Middle frontal gyrus (tissue), 1 donor: ENCODE results near the gene EPN3.

Experiments
- DNase-seq: peaks from one replicate; pipeline ENCODE4 v3.0.0-alpha.2; 2015; ENCODE audit warnings: low spot score; ENCODE audit errors: extremely low spot score

Gene EPN3

DNA sequence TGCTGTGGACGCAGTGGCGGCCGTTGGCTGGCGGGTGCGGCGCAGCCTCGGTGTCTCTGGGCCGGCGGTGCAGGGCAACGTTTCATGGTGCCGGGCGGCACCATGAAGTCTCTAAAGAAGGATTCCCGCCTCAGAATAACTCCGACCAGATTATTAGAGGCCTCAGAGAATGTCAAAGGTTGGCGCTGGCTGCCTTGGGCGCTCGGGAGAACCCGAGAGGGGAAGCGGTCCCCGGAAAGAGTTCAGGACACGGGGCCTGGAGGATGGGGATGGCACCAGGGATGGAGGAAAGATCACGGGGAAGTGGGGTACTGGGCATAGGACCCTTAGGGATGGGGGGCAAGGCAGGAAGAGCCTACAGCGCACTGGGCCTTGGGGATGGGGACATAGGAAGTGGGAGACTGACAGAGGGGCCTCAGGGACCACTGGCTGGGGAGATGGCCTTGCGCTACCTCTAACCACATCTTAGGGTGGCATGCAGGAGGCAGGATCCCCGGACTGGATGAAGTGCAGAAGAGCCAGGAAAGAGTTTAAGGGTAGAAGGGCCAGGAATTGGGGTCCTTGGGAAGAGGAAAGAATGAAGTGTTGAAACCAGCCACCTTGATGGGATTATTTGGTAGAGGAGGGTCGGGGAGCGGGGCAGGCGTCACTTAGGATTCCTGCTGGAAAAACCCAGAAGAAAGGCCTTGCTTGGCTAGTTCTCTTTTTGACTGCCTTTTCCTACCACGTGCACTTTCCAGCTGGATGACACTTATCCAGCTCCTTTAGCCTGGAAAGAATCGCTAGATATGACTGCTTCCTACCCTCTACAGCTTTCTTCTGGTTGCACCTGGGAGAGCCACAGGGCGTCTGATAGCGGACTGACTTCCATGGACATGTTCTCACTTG, 23.7 kb upstream of the EPN3 start:
- DNase-seq = no peak

GRCh38 chr17:50511058-50511457, 21.5 kb upstream of the EPN3 start:
- DNase-seq = no peak

GRCh38 chr17:50513495-50513894, 19.0 kb upstream of the EPN3 start:
- DNase-seq = no peak

- no peak for DNase-seq
These were observed 18.1 kb upstream of the EPN3 start for GRCh38 chr17:50514388-50514787.

- no peak for DNase-seq
These were observed 17.4 kb upstream of the EPN3 start for GRCh38 chr17:50514936-50515702.

GRCh38 chr17:50517011-50517410, 15.5 kb upstream of the EPN3 start:
- DNase-seq = no peak

GRCh38 chr17:50517504-50518383, 14.8 kb upstream of the EPN3 start:
- no peak for DNase-seq

DNA sequence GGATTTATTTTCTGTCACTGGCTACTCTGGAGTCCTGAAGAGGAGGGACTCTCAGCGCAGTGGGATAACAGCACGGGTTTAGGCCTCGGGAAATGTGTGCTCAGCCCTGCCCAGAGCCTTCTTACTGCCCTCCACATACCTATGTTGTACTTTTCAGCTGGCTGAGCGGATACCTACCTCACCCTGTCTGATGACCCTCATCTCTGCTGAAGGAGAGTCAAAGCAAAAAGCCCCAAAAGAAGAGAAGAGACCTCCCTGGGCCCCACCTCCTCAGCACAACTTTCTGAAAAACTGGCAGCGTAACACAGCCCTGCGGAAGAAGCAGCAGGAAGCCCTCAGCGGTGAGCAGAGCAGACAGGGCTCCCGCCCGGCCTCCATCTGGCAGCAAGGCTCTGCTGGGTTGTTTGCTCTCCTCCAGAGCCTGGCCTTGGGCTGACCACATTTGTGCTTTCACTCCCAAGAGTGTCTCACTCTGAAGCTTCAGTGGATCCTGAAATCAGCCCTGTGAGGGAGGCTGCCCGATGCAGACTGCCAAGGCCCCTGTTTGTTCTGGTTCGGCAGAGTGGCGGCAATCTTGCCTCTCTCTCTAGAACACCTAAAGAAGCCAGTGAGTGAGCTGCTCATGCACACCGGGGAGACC, 14.0 kb upstream of the EPN3 start:
- no peak for DNase-seq

GRCh38 chr17:50519141-50519834, 13.2 kb upstream of the EPN3 start:
- no peak for DNase-seq

DNA sequence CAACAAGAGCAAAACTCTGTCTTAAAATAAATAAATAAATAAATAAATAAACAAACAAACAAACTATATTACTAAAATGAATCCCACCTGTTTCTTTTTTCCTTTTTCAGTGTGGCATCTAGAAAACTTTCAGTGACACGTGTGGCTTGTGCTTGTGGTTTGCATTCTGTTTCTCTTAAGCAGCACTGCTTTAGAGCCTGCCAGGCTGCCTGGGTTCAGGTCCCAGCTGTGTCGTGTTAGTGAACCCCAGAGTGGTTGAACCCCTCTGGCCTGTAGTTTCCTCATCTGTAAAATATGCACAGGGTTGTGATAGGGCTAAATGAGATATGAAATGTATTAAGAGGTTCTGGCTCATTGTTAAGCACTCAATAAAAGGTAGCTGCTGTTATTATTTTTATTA, 12.1 kb upstream of the EPN3 start:
- DNase-seq = no peak

- no peak for DNase-seq
These were observed 11.0 kb upstream of the EPN3 start for GRCh38 chr17:50521514-50521913.

DNA sequence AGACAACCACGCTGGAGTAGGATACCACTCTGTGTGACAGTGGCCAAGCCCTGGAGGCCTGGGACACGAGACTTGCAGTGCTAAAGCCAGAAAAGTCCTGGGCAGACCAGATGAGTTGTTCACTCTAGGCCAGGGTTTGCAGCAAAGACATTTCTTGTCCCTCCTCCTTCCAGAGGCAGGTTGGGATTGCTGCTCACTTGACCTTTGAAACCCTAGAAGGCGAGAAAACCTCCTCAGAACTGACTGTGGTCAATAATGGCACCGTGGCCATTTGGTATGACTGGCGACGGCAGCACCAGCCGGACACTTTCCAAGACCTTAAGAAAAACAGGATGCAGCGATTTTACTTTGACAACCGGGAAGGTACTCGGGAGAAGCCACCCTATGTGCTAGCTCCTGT, 9.8 kb upstream of the EPN3 start:
- no peak for DNase-seq

GRCh38 chr17:50523208-50523607, 9.3 kb upstream of the EPN3 start:
- no peak for DNase-seq

DNA sequence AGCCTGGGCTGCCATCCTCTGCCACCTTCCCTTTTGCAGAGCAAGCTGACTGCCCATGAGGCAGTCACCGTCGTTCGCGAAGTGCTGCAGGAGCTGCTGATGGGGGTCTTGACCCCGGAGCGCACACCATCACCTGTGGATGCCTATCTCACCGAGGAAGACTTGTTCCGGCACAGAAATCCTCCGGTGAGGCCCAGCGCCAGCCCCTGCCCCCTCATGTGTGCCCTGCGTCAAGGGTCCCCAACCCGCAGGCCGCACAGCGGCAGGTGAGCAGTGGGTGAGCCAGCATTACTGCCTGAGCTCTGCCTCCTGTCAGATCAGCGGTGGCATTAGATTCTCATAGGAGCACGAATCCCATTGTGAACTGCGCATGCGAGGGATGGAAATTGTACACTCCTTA, 7.7 kb upstream of the EPN3 start:
- no peak for DNase-seq

DNA sequence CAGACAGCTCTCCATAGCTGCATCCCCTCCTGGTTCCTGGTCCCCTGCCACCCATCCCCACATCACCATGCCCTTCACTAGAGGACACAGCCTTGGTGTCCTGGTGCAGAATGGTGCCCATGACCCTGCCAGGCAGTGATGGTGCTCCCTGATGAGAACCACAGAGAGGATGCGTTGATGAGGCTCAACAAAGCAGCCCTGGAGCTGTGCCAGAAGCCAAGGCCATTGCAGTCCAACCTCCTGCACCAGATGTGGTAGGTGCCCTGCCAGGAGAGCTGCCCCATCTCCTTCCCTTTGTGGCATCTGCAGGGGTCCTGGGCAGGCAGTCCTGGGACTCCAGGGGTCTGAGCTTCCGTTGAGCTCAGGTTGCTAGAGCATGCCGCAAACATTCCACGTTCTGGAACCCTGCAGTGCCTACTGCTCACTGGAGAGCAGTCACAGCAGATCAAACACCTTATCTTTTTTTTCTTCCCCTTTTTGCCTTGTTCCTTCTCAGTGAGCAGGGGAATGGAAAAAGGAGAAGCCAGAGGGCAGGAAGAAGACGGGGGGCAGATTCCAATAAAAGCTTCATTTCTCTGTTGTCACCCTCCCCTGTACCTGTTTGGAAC, 5.3 kb upstream of the EPN3 start:
- DNase-seq = no peak

DNA sequence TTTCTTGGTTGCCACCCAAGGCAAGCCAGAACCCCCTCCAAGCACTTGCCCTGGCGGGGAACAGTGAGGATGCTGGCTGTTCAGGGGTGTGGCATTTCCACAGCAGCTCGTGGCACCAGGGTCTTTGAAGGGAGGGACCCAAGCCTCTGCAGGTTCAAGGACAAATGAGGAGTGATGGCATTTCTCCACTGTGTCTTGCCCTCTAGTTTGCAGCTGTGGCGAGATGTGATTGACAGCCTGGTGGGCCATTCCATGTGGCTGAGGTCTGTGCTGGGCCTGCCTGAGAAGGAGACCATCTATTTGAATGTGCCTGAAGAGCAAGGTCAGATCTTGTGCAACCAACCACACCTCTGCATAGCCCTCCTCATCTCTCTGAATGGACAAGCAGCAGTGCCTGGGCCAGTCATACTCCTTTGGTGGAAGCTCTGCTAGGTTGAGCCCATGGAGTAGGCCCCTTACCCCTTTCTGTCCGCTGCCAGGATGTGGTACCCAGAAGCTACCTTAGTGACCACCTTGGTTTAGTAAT, 4.5 kb upstream of the EPN3 start:
- no peak for DNase-seq

DNA sequence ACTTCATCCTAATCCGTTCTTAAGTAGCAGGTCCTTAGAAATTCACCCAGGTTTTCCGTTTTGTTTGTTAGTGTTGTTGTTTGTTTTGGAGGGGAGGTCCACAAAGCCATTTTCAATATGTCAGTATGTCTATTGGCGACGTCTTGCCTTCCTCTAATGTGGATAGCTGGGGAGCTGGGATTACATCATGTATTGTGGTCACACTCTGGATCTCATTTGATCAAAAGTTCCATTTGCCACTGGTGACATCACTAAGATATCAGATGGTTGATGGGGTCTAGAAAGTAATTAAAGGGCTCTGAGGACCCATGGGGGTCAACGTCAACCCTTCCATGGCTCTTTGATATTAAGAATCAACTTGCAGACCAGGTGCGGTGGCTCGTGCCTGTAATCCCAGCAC, 2.7 kb upstream of the EPN3 start:
- DNase-seq = no peak

DNA sequence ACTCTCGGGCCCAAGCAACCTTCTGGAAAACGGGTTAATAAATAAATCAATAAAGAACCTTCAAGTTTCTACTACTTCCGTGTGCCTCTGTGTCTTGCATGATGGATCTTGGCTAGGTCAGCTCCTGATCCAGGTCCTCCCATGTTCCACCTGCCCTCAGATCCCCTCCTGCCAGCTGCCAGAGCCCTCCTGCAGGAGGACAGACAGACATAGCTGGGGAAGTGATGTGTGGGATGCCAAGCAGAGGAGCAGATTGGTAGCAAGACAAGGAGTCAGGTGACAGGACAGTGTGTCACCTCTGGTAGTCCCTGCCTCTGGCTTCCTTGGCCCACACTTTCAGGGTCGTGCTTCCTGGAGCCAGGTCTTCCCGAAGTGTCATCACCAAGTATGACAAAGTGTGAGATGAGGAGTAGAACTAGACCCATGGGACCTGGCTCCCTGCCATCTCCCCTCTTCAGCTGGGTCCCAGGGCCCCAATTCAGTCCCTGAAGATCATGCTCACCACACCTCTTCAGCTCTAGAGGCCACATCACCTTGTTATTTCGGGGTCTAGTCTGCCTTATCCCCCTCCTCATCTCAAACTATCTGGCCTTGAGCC, 1.0 kb upstream of the EPN3 start:
- no peak for DNase-seq

DNA sequence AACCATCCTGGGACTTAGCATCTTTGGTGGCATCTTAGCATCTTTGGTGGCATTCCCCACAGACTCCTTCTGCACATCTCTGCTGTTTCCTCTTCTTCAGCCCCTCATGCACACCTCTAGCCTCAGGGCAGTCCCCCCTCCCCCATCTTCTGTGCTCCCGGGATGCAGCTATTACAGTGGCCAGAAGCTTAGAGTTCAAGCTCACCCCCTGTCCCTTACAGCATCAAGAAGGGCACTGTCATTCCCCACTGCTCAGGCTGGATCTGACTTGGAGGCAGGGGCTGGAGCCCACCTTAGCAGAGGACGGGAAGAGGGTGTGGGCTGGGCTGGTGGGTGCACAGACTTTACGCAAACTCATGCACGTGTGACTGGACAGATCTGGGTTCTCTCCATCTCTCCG, 650 bp downstream of the EPN3 start:
- no peak for DNase-seq
